Activated B cell treated with CpG ODN at 0.5 μM for 24 hours (primary cell): ENCODE results near the gene STK38. TPM values are rescaled to one million over a fixed set of nuclear protein-coding genes. Genes with fewer than 3 reads are reported as not detected.

Experiments used
- ATAC-seq: fragments of 200-7000 bp; cut with Tn5 transposase; one replicate; pipeline ENCODE4 v1.10.0; 2021; ENCODE audit warnings: low read depth, mild to moderate bottlenecking, moderate library complexity
- CTCF ChIA-PET: fragments of 350-600 bp; sonication (Branson Sonifier 250); formaldehyde crosslinking; loops from one replicate; lab custom pipeline; 2021; ENCODE audit warnings: antibody characterized with exemption; lab: Charles Lee
- POLR2A ChIA-PET: fragments of 350-600 bp; sonication (Branson Sonifier 250); formaldehyde crosslinking; loops from one replicate; lab custom pipeline; 2021; ENCODE audit warnings: antibody characterized with exemption; lab: Charles Lee
- DNase-seq: peaks from one replicate; pipeline ENCODE4 v3.0.0; 2022
- H3K27ac Mint-ChIP-seq: one replicate; pipeline ENCODE4 v1.8.0; 2020; ENCODE audit warnings: mixed read lengths
- H3K27me3 Mint-ChIP-seq: one replicate; pipeline ENCODE4 v1.8.0; 2021; ENCODE audit warnings: mixed read lengths
- H3K36me3 Mint-ChIP-seq: one replicate; pipeline ENCODE4 v1.8.0; 2021; ENCODE audit warnings: low read depth, mixed read lengths
- H3K4me1 Mint-ChIP-seq: one replicate; pipeline ENCODE4 v1.8.0; 2021; ENCODE audit warnings: mixed read lengths
- H3K4me3 Mint-ChIP-seq: one replicate; pipeline ENCODE4 v1.8.0; 2020; ENCODE audit warnings: mild to moderate bottlenecking, mixed read lengths
- H3K9me3 Mint-ChIP-seq: one replicate; pipeline ENCODE4 v1.8.0; 2020; ENCODE audit warnings: mixed read lengths
- CTCF ChIP-seq: fragments of 200-600 bp; IDR thresholded peaks from one replicate; pipeline ENCODE4 v1.8.0; 2022; ENCODE audit warnings: antibody characterized with exemption, mild to moderate bottlenecking
- intact Hi-C: fragments of 100-400 bp; cut with micrococcal nuclease; formaldehyde crosslinking; loops from one replicate; pipeline ENCODE4 v1.15.1; 2024
- total RNA-seq: library from RNA; stranded (reverse); gene quantifications from 2 replicates; pipeline ENCODE4 v1.2.3, GENCODE V29; 2022

The STK38 gene
- total RNA-seq, 1 donor from 2014 or later = 26.1 TPM

- ChIA-PET POLR2A (interaction anchor here (0.6 kb wide), 1 partner anchor 31 kb away, joined by 6 read pairs; no protein-coding TSS in a partner anchor), CTCF (no interaction called here)
- Mint-ChIP-seq H3K4me3 (no peak overlapping the region), H3K36me3 (no peaks in the 10 kb centered on the region), H3K4me1 (peaks cover 4% of the 10 kb centered on the region), H3K27me3 (no peaks in the 10 kb centered on the region), H3K27ac (no peak overlapping the region), H3K9me3 (no peaks in the 10 kb centered on the region)
- intact Hi-C loops = no loop called here
- DNase-seq = no peak
- no peak for TF ChIP-seq CTCF
- no peak for ATAC-seq
Observed at GRCh38 chr6:36566418-36566905, 19.2 kb upstream of the STK38 start.

DNA sequence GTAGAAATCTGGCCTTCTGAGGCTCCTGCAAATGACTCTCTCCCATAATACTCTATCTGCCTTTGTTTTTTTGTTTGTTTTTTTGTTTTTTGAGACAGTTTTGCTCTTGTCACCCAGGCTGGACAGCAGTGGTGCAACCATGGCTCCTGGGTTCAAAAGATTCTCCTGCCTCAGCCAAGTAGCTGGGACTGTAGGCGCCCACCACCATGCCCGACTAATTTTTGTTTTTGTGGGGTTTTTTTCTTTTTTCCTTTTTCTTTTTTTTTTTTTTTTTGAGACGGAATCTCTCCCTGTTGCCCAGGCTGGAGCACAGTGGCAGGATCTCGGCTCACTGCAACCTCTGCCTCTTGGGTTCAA is 16.6 kb upstream of the STK38 start:
- H3K4me1 Mint-ChIP-seq = peaks cover 9% of the 10 kb centered on the region
- H3K27ac Mint-ChIP-seq = no peak overlapping the region
- DNase-seq (no peak), ATAC-seq (no peak)
- ChIA-PET CTCF (no interaction called here), POLR2A (no interaction called here)
- intact Hi-C loops = no loop called here
- no peaks in the 10 kb centered on the region for H3K27me3 Mint-ChIP-seq
- no peak for TF ChIP-seq CTCF
- H3K9me3 Mint-ChIP-seq = no peaks in the 10 kb centered on the region
- H3K36me3 Mint-ChIP-seq = no peaks in the 10 kb centered on the region
- no peak overlapping the region for H3K4me3 Mint-ChIP-seq

DNA sequence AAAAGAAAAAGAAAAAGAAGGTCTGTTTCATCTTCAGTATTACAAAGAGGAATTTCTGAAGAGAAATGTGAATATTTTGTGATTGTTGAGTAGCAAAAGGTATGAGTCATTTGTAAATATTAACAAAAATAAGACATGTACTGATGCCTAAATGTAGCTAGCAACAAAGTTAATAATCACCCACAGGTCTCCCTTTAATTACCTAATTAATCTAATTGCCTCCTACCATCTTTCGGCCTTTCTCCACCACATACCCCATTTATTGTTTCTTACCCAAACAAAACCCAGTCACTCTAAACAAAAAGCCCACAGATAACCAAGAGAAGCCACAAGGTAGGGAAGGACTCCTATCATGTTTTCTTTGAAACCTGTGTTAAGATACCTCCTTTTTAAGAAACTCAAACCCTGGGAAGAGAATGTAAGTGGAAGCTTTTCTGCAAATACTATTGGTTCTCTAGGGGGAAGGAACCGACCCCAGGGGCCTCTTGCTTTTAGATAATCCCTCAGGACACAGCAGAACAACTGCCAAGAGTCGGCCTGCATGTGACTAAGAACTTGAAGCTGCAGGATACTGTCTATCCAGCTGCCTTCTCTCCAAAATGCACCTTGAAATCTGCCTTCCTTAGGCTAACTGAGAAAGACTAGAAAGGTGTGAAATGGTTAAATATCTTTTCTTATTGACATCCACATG is 16.1 kb upstream of the STK38 start:
- CTCF ChIA-PET = no interaction called here
- H3K4me3 Mint-ChIP-seq = no peak overlapping the region

GRCh38 chr6:36560822-36561221 is 13.5 kb upstream of the STK38 start:
- no peak overlapping the region for H3K4me3 Mint-ChIP-seq
- peaks cover 9% of the 10 kb centered on the region for H3K4me1 Mint-ChIP-seq
- no peaks in the 10 kb centered on the region for H3K27me3 Mint-ChIP-seq
- no peaks in the 10 kb centered on the region for H3K9me3 Mint-ChIP-seq
- intact Hi-C loops = no loop called here
- ChIA-PET POLR2A (no interaction called here), CTCF (no interaction called here)
- DNase-seq = no peak
- H3K36me3 Mint-ChIP-seq = no peaks in the 10 kb centered on the region
- no peak overlapping the region for H3K27ac Mint-ChIP-seq
- ATAC-seq = no peak
- TF ChIP-seq CTCF = no peak

More for the DNA sequence above, 16.1 kb upstream of the STK38 start:
- no peak overlapping the region for H3K27ac Mint-ChIP-seq
- DNase-seq (no peak), ATAC-seq (no peak)
- peaks cover 9% of the 10 kb centered on the region for H3K4me1 Mint-ChIP-seq
- no peaks in the 10 kb centered on the region for H3K36me3 Mint-ChIP-seq
- no peaks in the 10 kb centered on the region for H3K9me3 Mint-ChIP-seq
- intact Hi-C loops = no loop called here
- POLR2A ChIA-PET = no interaction called here
- no peak for TF ChIP-seq CTCF
- H3K27me3 Mint-ChIP-seq = no peaks in the 10 kb centered on the region

- ATAC-seq (peak; percentile 45), DNase-seq (no peak)
- no peak overlapping the region for H3K27ac Mint-ChIP-seq
- TF ChIP-seq CTCF = no peak
- H3K27me3 Mint-ChIP-seq = no peaks in the 10 kb centered on the region
- H3K9me3 Mint-ChIP-seq = no peaks in the 10 kb centered on the region
- H3K4me3 Mint-ChIP-seq = no peak overlapping the region
- H3K4me1 Mint-ChIP-seq = peaks cover 9% of the 10 kb centered on the region
- POLR2A ChIA-PET = interaction anchor here (0.6 to 1.0 kb wide), 2 partner anchors 14 to 51 kb away, joined by 4 to 5 read pairs; no protein-coding TSS in a partner anchor
- no peaks in the 10 kb centered on the region for H3K36me3 Mint-ChIP-seq
- intact Hi-C loops = no loop called here
- CTCF ChIA-PET = no interaction called here
Observed at GRCh38 chr6:36559011-36559793, 11.9 kb upstream of the STK38 start.
